Right ventricle myocardium superior (tissue), 1 donor: ENCODE measurements around the gene ARHGEF33. TPM values are rescaled to one million over a fixed set of nuclear protein-coding genes. Genes with fewer than 3 reads are reported as not detected.
"Not testable (repeated sequence)": the region's sequence is repeated elsewhere in the genome, so short reads cannot be mapped to it uniquely, and the experiment has no call there.

ENCODE experiments used
- ATAC-seq: fragments of 200-7000 bp; cut with Tn5 transposase; one replicate; pipeline ENCODE4 v1.9.1; 2020; ENCODE audit warnings: mild to moderate bottlenecking; ENCODE audit not compliant: poor library complexity
- DNase-seq: peaks from one replicate; pipeline ENCODE4 v3.0.0-alpha.2; 2020
- intact Hi-C: fragments of 100-400 bp; cut with DNase I; formaldehyde crosslinking; loops from one replicate; pipeline ENCODE4 v1.11.2; 2022
- total RNA-seq: library from RNA; stranded (reverse); fragmentation: NEBNext Ultra II Directional; extraction: Animal tissue kit (Norgen Biotek cat#: 25700); gene quantifications from one replicate; pipeline ENCODE4 v1.2.1, GENCODE V29; 2021
- donor health status: DM: no; HTN: yes; CAD: no; lungs with severe emphysema.

Gene ARHGEF33
- total RNA-seq, 1 donor from 2014 or later, result 0.32 TPM

DNA sequence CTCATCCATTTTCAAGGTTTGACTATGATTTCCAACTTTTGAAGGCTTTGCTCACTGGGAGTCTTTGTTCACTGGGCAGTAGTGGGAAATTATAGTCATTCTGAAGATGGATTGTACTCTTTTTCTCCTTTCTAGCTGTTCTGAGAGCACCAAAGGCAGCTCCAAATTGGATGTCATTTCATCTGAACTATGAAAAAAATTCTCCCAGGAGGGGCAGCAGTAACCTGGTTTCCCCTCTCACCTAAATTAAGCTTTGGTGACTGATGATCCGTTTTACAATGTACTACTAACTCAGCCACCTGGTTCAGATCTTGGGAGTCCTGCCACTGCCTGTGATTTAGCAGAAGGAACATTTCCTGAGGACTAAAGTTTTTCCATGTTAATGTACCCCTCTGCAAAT lies 17.6 kb downstream of the ARHGEF33 start:
- ATAC-seq (no peak), DNase-seq (no peak)
- intact Hi-C loops, result no loop called here

DNA sequence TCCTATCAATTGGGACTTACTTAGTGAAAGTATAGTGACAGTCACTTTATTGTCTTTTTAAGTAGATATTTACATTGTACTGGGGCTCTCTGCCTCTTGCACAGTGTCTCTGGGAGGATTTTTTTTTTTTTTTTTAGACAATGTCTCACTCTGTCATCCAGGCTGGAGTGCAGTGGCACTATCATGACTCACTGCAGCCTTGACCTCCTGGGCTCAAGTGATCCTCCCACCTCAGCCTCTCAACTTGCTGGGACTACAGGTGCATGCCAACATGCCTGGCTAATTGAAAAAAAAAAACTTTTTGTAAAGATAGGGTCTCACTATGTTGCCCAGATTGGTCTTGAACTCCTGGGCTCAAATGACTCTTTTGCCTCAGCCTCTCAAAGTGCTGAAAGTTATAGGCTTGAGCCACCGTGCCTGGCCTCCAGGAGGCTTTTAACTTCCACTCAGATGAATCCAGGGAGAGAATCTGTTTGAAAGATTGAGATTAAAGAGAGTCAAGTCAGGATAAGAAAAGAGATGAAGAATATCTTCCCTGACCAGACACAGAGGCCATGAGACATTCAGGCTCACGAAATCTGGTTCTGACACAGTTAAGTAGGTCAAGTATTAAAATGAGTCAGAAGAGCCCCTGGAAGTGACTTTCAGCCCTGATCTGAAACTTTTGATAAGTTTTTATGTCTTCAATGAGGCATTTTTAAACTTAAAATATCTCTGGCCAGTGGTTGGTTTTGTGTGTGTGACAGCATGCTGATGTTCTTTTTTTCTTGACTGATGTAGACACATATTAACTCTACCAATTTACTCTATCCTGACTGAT lies 18.3 kb downstream of the ARHGEF33 start:
- ATAC-seq (no peak), DNase-seq (no peak)
- intact Hi-C loops, result no loop called here

- DNase-seq, result no peak
- intact Hi-C loops, result no loop called here
- ATAC-seq, result no peak
Measured at GRCh38 chr2:38909872-38910271, 20.2 kb downstream of the ARHGEF33 start.

DNA sequence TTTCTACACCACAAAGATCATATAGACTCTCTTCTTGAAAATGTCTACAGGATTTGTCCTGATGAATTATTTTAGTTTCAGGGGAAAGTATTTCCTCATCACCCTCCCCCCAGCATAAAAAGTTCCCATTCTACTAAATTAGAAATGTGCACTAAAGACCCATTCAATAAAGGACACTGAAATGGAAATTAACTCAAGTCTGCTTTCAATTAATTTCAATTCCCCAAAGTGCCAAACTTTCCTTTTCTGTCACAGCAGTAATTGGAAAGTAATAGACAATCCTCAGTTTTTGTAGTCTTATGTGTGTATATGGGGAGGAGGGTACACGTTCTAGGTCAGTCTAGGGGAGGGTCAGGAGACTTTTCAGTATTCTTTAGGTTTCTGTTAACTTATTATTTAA lies 21.5 kb downstream of the ARHGEF33 start:
- ATAC-seq, result no peak
- intact Hi-C loops, result no loop called here

DNA sequence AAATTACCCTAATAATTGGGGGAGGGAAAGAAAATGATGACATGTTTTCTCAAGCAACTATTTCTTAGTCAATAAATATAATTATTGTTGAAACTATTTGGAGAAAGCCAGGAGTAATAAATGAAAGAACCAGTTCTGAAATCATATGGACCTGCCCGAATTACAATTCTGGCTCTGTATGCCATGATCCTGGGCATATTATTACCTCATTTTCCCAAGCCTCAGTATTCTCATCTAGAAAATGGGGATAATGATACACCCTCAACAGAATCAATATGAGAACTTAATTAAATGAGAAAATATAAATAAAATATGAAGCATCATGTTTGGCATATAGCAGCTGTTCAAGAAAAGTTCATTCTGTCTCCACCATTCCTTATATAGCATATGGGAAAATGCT lies 22.9 kb downstream of the ARHGEF33 start:
- DNase-seq, result no peak
- ATAC-seq, result no peak
- intact Hi-C loops, result no loop called here

More for the DNA sequence above, 21.5 kb downstream of the ARHGEF33 start:
- no peak for DNase-seq

DNA sequence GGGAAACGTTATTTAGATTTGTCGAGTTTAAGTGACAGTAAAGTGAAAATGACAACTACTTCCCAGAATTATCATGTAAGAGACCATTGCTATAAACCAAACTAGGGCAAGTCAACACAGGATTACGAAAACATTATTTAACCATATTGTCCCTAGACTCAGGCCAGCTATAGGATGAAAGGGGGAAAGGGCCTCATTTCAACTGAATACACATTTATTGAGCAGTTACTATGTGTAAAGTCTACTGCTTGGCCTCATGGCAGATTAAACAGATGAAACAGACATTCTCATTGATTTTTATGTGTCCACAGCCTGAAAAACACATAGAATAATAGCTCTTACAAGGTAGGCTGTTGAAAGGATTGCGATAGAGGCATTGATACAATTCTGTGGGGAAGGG lies 32.7 kb downstream of the ARHGEF33 start:
- no peak for DNase-seq
- no peak for ATAC-seq
- intact Hi-C loops, result no loop called here

- ATAC-seq, result peak; percentile 51
- intact Hi-C loops, result no loop called here
- DNase-seq, result no peak
Measured at GRCh38 chr2:38922902-38923301, 33.2 kb downstream of the ARHGEF33 start.

- DNase-seq (no peak), ATAC-seq (no peak)
- intact Hi-C loops, result no loop called here
Measured at GRCh38 chr2:38925982-38926381, 36.3 kb downstream of the ARHGEF33 start.

DNA sequence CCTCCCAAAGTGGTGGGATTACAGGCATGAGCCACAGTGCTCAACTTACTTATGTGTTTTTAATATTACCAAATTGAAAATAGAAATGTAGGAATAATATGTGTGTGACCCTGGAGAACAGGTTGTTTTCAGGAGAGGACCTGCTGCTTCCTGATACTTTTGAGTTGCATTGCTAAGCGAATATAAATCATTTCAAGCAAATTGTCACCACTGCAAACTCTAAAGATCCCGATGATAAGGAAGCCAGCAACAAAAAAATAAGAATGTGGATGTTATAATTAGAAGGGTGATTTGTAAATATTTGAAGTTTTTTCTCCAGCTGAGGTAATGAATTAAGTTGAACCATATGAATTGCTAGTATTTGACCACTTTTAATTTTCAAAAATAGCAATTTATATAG lies 40.9 kb downstream of the ARHGEF33 start:
- intact Hi-C loops, result no loop called here
- DNase-seq, result no peak
- no peak for ATAC-seq

DNA sequence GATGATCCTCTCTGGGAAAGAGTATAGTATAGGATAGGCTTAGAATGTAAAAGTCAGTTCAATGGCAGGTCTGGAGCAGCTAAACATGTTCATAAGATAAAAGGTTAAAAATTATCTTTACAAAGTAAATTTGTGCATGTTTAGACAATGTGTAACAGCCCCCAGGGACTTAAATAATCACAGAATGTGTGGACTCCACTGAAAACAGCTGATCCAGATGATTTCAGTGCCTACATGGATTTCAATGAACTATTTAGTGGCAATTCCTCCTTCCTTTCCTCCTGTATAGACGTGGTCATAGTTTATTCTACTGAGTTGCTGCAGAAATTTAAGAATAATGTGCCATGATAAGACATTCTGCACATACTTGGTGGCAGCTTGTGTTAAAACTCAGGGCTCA lies 42.9 kb downstream of the ARHGEF33 start:
- intact Hi-C loops, result no loop called here
- ATAC-seq (no peak), DNase-seq (no peak)

GRCh38 chr2:38933653-38934052 lies 44.0 kb downstream of the ARHGEF33 start:
- DNase-seq (no peak), ATAC-seq (no peak)
- intact Hi-C loops, result no loop called here

- DNase-seq (no peak), ATAC-seq (no peak)
- intact Hi-C loops, result no loop called here
Measured at GRCh38 chr2:38934742-38935141, 45.1 kb downstream of the ARHGEF33 start.

- intact Hi-C loops, result no loop called here
- ATAC-seq, result no peak
- no peak for DNase-seq
Measured at GRCh38 chr2:38935568-38936172, 46.0 kb downstream of the ARHGEF33 start.

- ATAC-seq, DNase-seq, intact Hi-C loops: not testable (repeated sequence)
Measured at GRCh38 chr2:38936516-38936915, 46.8 kb downstream of the ARHGEF33 start.

- no peak for ATAC-seq
- no peak for DNase-seq
- intact Hi-C loops, result no loop called here
Measured at GRCh38 chr2:38937548-38937947, 47.9 kb downstream of the ARHGEF33 start.

- DNase-seq (no peak), ATAC-seq (no peak)
- intact Hi-C loops, result no loop called here
Measured at GRCh38 chr2:38940746-38941145, 51.1 kb downstream of the ARHGEF33 start.

DNA sequence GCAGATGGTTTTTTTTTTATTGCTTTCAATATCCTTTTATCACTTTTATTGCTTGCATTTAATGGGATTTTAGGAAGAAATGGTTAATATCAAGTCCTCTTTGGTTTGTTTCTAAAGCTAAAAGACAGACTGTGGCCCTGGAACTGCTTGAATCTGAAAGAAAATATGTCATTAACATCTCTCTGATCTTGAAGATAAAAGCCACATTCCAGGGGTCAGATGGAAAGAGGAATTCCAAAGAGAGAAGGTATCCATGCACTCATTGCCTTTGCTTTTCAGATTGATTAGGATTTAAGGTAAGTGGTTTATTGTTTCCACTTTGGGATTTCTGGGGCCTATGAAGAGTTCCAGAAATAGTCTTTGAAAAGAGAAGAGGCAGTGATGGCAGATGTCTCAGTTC lies 54.1 kb downstream of the ARHGEF33 start:
- no peak for DNase-seq
- intact Hi-C loops, result no loop called here
- no peak for ATAC-seq

GRCh38 chr2:38945372-38945771 lies 55.7 kb downstream of the ARHGEF33 start:
- intact Hi-C loops, result loop anchor here (5.0 kb wide), 1 partner anchor 287 kb away; no protein-coding TSS in a partner anchor
- ATAC-seq (no peak), DNase-seq (no peak)

DNA sequence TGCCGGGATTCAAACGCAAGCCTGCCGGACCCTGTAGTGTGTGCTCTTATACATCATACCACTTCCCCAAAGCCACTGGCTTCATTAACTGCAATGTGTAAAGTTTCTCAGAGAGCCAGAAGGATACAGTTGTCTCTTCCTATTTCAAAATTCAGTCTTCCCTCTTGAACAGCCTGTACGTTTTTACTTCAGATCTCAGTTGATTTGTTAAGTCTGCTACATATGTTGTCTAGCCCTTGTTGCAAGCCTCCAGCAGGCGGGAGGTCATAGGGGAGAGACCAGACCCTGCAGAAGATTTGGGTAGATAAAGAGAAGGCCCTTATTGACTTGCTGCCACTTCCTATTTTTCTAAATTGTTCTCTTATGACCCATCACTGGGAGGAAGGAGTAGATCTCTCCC lies 56.2 kb downstream of the ARHGEF33 start:
- intact Hi-C loops, result loop anchor here (5.0 kb wide), 1 partner anchor 286 kb away; no protein-coding TSS in a partner anchor
- no peak for DNase-seq
- no peak for ATAC-seq
